ENCODE measurements around the gene MCRIP2.

MCRIP2 gene

DNA sequence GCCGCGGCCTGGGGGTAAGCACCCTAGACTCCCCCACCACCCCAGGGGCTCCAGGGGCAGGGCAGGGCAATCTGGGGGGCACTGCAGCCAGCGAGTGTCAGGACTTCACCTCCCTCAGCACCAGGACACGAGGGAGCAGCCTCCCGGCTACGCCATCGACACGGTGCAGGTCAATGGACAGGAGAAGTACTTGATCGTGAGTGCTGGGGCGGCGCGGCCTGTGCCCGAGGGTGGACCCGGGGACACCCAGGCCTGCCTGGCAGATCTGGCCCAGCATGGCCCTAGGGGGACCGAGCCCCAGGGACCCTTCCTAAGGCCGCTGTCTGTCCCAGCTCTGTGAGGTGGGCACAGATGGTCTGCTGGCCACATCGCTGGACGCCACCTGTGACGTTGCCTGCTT is 30.7 kb downstream of the MCRIP2 start:
- no peak for DNase-seq

DNA sequence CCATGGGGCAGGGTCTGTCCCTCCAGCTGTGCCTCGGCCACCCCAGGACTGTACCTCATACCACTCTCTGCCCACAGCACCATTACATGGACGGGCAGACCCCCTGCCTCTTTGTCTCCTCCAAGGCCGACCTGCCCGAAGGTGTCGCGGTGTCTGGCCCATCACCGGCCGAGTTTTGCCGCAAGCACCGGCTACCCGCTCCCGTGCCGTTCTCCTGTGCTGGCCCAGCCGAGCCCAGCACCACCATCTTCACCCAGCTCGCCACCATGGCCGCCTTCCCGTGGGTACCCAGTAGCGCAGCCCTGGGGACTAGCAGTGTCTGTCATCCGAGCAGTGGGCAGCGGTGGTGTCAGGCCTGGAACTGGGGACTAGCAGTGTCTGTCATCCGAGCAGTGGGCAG is 31.2 kb downstream of the MCRIP2 start:
- DNase-seq, result no peak

DNA sequence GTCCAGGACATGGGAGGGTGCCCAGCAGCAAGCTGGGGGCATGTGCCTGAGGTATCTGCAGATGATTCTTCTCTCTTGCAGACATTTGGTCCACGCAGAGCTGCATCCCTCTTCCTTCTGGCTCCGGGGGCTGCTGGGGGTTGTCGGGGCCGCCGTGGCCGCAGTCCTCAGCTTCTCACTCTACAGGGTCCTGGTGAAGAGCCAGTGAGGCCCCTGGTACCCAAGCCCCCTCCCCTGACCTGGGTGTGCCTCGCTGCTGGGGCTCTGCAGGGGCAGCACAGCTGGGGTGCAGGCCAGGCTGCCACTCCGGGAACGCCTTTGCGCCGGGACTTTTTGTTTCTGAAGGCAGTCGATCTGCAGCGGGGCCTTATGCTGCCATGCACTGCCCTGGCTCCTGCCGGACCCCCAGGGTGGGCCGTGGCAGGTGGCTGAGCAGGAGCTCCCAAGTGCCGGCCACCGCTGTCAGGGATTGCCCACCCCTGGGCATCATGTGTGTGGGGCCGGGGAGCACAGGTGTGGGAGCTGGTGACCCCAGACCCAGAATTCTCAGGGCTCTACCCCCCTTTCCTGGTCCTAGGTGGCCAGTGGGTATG is 31.9 kb downstream of the MCRIP2 start:
- no peak for DNase-seq

DNA sequence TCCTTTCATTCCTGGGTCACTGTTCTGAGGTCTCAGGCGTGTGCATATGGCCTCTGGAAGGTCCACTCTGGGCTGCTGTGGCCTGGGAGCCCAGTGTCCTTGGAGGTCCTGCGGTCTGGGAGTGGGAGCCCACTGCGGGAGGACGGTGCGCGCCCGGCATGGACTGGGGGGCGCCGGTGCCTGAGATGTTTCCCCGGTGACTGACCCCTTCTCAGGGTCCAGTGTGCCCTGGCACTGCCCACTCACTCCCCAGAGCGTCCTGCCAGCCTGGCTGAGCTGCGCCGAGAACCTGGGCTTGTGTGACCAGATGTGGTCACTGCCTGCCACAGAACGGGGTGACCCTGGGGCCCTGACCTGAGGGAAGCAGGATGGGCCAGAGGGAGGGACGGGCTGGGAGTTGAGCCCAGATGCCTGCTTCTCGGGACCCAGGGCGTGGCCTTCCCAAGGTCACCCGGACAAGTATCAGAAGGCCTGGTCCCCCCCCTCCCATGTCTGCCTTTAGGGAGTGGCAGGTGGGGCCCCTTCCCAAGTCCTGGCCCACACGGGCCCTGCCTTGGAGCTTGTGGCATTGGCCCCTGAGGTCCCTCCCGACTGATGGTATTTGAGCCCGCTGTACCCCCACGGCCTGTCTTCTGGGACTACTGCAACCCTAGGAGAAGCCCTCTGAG is 32.7 kb downstream of the MCRIP2 start:
- no peak for DNase-seq

DNA sequence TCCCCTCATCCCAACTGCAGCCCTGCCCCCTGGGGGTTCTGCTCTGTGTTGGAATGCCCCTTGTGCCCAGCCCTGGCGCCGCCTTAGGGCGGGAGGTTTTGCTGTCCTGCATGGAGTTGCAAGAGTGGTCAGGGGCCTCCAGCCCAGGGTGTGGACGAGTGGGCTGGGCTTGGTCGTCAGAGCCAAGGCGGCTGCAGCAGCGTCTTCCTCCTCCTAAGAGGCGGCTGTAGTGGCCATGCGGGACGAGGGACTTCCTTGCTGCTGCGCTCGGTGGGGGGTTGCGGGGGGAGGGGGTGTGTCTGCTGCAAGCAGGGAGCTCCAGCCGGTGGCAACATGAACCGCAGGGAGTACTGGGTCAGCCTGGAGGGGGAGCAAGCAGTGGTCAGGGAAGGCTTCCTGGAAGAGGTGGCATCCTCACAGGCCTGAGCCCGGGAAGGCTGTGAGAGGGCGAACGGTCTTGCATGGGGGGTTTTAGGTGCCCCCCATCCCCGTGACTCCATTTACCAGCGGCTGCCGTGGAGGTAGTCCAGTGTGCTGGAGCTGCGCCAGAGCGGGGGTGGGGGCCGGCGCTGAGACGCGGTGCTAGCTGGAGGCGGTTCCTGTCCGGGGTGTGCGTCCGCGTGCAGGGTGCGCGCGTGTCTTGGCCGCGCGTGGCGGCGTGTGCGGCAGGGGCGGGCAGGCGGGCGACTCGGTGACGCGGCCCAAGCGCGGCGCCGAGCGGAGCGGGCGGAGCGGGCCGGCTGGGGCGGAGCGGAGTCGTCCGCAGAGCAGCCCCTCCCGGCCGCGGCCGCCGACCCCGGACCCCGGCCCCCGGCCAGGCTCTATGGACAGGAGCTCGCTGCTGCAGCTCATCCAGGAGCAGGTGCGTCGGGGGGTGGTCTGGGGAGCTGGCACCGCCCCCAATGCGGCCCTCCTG is 33.6 kb downstream of the MCRIP2 start, which contains the start of gene RHBDL1:
TSS of gene RHBDL1 (plus strand) at position 704 of the 916 bp plus-strand sequence. CDS start at position 824, 120 bp downstream.
- no peak for DNase-seq

DNA sequence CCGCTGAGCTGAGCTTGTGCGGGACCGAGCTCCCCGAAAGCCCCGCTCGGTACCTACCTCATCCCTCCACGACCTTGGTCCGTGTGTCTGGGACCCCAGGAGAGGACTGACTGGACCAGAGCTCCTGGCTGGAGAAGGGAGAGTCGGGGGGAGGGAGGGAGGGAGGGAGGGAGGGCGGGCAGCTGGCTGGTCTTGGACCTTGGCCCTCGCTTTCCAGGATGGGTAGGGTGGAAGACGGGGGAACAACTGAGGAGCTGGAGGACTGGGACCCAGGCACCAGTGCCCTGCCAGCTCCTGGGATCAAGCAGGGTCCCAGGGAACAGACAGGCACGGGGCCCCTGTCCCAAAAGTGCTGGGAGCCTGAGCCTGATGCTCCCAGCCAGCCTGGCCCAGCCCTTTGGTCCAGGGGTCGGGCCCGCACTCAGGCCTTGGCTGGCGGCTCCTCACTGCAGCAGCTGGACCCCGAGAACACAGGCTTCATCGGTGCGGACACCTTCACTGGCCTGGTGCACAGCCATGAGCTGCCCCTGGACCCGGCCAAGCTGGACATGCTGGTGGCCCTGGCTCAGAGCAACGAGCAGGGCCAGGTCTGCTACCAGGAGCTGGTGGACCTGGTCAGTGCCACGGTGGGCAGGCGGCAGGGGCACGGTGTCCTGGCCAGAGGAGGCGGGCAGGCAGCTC is 34.4 kb downstream of the MCRIP2 start:
- DNase-seq, result no peak

DNA sequence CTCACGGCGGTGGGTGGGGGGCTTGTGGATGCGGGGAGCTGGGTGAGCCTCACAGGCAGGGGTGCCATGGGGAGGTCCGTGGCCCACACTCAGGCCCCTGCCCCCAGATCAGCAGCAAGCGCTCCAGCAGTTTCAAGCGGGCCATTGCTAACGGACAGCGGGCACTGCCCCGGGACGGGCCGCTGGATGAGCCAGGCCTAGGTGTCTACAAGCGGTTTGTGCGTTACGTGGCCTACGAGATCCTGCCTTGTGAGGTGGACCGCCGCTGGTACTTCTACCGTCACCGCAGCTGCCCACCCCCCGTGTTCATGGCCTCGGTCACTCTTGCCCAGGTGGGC is 34.9 kb downstream of the MCRIP2 start:
- no peak for DNase-seq

DNA sequence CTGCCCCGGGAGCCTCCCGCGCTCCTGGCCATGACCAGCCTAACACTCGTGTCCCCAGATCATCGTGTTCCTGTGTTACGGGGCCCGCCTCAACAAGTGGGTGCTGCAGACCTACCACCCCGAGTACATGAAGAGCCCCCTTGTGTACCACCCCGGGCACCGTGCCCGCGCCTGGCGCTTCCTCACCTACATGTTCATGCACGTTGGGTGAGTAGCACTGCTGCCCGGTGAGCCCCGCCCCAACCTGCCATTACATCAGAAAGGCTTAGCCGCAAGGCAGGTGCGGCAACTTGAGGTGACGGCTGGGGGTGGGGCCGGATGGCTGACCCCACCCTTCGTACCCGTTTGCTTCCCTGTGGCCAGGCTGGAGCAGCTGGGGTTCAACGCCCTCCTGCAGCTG is 35.3 kb downstream of the MCRIP2 start:
- DNase-seq, result no peak

DNA sequence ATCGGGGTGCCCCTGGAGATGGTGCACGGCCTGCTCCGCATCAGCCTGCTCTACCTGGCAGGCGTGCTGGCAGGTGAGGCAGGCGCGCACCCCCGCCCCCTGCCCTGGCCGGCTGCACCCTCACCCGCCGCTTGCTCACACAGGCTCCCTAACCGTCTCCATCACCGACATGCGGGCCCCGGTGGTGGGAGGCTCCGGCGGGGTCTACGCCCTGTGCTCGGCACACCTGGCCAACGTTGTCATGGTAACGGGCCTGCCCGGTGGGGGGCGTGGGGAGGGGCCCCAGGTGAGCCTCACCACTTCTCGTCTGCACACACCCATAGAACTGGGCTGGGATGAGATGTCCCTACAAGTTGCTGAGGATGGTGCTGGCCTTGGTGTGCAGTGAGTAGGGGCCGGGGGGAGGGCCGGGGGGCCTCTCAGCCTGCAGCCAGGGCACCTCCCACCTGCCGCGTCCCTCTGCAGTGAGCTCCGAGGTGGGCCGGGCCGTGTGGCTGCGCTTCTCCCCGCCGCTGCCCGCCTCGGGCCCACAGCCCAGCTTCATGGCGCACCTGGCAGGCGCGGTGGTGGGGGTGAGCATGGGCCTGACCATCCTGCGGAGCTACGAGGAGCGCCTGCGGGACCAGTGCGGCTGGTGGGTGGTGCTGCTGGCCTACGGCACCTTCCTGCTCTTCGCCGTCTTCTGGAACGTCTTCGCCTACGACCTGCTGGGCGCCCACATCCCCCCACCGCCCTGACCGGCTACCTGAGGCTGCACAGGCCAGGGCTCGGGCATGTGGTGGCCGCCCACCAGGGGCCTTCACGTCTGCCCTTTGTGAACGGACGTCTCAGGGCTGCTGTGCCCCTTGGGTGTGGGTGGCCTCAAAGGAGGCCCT is 35.9 kb downstream of the MCRIP2 start:
- no peak for DNase-seq

DNA sequence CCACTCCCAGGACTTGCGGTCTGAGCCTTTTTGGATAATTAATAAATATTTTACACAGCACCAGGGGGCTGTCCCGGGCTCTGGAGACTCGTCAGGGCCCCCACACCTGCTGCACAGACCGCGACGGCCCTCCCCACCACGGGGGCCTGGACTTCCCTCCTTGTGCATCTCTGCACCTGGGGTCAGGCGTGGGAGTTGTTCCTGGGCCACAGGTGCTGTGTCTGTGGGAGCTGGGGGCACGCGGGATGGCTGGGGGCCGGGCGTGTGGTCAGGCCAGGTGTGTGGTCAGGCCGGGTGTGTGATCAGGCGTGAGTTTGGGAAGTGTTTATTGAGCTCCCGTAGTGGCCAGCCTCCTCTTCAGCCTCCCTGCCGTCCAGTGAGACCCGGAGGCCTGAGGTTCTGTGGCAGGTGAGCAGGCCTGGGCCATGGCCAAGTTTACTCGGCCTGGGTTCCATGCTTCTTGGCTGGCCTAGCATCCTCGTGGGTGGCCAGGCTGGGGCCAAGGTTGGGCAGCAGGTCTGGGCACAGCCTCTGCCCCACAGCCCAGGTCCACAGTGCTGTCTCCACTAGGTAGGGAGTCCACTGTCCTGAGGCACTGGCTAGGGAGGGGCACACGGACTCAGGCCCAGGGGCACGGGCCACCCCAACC is 36.7 kb downstream of the MCRIP2 start:
- no peak for DNase-seq

DNA sequence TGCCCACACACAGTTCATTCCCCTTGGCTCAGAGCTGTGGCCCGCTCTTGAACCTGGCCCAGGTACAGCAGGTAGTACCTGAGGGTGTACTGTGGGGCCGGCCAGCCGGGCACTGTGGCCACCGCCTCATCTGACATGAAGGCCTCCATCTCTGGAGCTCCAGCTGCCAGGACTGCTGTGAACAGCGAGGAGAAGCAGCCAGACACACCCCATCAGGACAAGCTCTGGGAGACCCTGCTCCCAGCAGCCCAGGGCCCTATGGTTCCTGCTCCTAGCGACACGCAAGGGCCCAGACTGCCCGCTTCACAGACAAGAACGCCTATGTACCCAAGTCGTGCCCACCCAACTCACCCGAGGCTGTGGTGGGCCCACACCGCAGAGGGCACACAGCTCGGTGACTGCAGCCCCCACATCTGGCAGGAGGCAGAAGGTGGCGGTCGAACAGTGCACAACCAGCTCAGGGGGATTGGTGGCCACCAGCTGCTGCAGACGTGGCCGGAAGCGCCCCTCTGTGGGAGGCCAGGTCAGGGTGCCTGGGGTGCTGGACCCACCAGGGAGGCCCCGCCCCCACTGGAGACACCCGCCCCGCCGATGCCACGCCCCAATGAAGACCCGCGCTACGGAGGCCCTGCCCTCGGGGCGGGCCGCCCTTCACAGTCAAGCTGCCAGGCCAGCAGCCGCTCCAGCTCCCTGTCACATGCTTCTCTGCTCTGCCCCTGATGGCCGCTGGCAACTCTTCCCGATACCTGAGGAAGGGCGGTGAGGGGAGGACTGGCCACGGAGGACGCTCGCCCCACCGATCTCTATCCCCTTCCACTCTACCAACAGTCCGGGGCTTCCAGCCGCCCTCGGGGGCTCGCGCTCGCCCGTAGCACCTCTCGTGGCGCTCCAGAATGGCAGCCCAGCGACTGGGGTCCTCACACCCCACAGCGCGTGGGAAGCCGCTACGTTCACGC is 37.5 kb downstream of the MCRIP2 start:
- peak; percentile 37 to 51 for DNase-seq

DNA sequence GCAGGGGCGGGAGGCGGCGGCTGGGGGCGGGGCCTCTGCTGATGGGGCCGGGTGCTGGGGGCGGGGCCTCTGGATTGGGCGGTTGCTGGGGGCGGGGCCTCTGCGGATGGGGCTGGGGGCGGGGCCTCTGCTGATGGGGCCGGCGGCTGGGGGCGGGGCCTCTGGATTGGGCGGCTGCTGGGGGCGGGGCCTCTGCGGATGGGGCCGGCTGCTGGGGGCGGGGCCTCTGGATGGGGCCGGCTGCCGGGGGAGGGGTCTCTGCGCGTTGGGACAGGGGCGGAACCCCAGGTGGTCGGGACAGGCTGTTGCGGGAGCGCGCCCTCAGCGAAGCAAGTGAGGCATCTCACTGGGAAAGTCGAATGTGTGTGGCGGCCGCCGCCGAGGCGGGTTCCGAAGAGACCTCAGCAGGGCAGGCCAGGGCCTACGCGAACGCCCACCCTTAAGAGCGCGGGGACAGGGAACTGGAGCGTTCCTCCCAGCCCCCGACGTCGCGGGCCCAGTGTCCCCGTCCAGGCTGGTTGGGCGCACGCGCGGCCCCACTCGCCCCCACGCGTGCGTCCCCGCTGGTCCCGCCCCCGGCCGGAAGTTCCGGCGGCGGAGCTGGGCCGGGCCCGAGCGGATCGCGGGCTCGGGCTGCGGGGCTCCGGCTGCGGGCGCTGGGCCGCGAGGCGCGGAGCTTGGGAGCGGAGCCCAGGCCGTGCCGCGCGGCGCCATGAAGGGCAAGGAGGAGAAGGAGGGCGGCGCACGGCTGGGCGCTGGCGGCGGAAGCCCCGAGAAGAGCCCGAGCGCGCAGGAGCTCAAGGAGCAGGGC is 38.4 kb downstream of the MCRIP2 start, which contains the start of gene STUB1:
TSS of gene STUB1 (plus strand) at position 597 of the 811 bp plus-strand sequence. CDS start at position 713, 116 bp downstream.
- DNase-seq, result peak; percentile 77 to 87

DNA sequence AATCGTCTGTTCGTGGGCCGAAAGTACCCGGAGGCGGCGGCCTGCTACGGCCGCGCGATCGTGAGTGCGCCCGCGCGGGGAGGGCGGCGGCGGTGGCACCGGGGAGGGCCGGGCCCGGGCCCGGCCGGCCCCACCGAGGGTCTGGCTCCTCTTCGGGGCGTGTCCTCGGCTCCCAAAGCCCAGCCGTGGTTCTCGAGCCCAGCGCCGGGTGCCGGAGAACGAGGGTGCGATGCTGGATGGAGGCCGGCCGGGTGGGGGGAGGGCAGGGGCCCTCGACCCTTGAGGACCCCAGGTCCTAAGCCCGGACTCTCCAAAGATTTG is 39.0 kb downstream of the MCRIP2 start:
- no peak for DNase-seq

DNA sequence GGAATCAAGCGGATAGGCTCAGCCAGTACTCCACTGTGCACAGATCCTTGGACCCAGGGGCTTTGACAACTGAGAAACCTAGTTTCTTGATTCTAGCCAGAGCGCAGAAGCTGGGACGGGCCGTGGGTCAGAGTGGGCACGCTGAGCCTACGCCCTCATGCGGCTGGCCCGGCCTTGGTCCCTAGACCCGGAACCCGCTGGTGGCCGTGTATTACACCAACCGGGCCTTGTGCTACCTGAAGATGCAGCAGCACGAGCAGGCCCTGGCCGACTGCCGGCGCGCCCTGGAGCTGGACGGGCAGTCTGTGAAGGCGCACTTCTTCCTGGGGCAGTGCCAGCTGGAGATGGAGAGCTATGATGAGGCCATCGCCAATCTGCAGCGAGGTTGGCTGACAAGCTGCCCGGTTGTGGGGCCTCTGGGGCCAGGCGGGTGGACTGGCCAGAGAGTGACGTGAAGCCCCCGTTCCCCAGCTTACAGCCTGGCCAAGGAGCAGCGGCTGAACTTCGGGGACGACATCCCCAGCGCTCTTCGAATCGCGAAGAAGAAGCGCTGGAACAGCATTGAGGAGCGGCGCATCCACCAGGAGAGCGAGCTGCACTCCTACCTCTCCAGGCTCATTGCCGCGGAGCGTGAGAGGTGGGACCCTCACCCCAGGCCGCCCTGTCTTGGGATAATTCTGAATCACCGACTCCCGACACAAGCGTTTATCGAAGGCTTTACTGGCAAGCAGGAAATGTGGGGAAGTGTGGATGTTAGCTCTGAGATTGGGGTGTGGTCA is 39.5 kb downstream of the MCRIP2 start:
- DNase-seq, result no peak

DNA sequence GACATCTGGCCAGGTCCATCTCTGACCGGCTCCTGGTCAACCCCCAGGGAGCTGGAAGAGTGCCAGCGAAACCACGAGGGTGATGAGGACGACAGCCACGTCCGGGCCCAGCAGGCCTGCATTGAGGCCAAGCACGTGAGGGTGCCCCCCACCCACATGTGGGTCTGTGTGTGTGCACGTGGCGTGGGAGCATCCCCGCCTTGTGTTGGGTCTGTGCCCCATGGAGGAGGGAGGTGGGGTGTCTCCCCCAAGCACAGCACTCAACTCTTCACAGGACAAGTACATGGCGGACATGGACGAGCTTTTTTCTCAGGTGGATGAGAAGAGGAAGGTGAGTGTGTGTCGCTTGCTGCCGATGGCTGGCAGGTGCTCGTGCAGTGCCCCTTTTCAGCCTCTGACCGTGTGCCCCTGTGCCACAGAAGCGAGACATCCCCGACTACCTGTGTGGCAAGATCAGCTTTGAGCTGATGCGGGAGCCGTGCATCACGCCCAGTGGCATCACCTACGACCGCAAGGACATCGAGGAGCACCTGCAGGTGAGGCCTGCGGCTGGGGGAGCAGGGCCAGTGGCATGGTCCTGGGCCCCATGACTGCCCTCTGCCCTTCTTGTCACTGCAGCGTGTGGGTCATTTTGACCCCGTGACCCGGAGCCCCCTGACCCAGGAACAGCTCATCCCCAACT is 40.3 kb downstream of the MCRIP2 start:
- no peak for DNase-seq

DNA sequence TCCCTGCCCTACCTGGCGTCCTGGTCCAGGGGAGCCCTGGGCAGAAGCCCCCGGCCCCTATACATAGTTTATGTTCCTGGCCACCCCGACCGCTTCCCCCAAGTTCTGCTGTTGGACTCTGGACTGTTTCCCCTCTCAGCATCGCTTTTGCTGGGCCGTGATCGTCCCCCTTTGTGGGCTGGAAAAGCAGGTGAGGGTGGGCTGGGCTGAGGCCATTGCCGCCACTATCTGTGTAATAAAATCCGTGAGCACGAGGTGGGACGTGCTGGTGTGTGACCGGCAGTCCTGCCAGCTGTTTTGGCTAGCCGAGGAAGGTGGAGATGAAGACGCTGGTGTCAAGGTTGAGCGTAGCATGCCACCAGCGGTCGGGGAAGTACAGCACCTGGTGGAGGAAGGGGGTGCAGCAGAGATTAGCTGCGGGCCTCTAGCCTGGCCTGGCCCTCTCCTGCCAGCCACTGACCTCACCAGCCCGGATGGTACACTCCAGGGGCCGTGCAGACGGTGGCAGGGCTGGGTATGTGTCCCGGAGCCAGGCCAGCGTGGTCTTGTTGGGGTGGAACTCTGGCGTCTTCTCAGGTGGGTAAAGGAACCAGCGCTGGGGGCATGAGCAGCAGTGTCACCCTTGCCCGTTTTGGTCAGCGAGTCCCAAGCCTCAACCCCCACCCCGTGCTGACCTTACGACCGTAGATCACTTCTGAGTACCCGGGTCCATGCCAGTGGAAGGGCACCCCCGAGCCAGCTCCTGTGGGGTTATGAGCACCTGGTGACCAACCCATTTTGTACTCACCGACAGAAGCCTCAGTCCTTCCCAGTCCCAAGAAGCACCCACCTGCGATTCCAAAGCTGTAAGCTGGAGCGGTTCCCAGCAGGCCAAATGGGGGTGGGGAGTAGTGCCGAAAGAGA is 41.1 kb downstream of the MCRIP2 start:
- DNase-seq, result no peak

Data from stimulated activated CD4-positive, alpha-beta T cell treated with anti-CD3 and anti-CD28 coated beads, Interleukin-2, amount 100 ng/mL, for 48 hours (primary cell).